GM21528 (cell line): ENCODE results near the gene SRGAP1.

Experiments
- ATAC-seq: cut with Tn5 transposase; IDR thresholded peaks from one replicate; pipeline ENCODE4 v1.9.1; 2021; ENCODE audit warnings: mild to moderate bottlenecking, moderate library complexity; ENCODE audit not compliant: unreplicated experiment, low FRiP score

Gene SRGAP1

DNA sequence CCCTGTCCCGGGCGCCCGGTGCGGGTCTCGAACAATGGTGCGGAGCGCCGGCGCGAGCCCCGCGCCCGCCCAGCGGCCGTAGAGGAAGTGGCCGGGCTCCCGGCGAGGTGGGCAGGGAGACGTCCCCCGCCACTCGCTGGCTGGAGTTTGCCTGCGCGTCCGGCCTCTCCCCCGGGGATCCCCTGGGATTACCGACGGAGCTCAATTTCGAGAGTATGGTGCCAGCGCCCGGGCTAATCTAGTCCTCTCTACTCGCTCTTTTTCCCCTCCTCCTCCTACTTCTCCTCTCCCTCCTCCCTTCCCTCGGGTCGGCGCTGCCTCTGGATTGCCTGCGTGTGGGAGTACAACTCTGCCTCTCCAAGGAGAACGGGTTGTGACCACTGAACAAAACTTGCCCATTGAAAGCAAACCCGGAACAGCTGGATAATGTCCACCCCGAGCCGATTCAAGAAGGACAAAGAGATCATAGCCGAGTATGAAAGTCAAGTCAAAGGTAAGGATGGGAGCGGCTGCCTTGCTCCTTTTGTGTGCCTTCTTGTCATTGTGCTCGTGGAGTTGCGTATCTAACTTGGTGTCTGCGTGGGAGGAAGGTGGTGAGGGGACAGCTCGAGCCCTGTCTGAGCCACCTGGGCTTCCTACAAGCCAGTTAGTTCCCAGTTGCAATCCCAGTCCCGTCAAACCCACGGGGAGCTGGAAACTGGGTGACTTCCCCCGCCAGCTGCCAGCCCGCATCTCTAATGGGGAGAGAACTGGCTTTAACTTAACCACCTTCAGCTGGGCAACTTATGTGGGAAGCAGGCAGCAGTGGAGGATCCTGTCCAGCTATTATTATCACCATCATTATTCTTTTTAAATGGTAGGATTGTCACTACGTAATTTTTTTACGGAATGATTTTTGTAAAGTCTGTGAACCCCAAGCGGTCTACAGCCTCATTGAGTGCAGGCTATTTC is at the start of gene SRGAP1:
Gene SRGAP1 (plus strand): TSS at position 310 of the 951 bp plus-strand sequence. CDS start 117 bp downstream, at position 427.
- peak; percentile 28 for ATAC-seq

- no peak for ATAC-seq
Observed at GRCh38 chr12:63795032-63795687, 49.3 kb upstream of the SRGAP1 start.

DNA sequence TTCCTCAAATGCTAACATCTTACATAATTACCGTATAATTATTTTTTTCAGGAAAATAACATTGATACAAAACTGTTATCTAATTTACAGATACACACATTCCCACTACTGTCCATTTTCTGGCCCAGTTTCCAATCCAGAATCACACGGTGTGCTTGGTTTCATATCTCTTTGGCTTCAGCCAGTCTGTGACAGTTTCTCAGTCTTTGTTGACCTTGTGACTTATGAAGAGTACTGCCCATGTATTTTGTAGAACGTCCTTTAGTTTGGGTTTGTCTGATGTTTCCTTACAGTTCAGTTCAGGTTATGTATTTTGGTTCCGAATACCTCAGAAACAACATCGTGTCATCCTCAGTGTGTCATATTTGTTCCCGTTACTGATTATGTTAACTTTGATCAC is 48.6 kb upstream of the SRGAP1 start:
- ATAC-seq, result no peak

- no peak for ATAC-seq
Observed at GRCh38 chr12:63802012-63802608, 42.4 kb upstream of the SRGAP1 start.

DNA sequence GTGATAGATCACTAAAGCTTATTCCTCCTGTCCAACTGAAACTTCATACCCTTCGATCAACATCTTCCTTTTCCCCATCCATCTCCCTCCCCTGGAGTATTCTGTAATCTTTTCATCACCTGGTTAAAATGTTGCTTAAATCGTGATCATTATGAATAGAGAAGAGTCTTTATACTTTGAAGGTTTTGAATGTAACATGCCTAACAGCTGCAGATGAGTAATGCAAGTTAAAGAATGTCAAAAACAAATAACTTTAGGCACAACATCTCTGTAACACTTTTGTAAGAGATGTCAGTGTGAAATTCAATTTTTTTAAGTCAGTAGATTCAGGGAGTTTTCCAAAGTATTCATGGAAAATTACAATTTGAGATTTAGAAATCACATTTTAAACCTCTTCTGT is 39.8 kb upstream of the SRGAP1 start:
- ATAC-seq, result no peak

DNA sequence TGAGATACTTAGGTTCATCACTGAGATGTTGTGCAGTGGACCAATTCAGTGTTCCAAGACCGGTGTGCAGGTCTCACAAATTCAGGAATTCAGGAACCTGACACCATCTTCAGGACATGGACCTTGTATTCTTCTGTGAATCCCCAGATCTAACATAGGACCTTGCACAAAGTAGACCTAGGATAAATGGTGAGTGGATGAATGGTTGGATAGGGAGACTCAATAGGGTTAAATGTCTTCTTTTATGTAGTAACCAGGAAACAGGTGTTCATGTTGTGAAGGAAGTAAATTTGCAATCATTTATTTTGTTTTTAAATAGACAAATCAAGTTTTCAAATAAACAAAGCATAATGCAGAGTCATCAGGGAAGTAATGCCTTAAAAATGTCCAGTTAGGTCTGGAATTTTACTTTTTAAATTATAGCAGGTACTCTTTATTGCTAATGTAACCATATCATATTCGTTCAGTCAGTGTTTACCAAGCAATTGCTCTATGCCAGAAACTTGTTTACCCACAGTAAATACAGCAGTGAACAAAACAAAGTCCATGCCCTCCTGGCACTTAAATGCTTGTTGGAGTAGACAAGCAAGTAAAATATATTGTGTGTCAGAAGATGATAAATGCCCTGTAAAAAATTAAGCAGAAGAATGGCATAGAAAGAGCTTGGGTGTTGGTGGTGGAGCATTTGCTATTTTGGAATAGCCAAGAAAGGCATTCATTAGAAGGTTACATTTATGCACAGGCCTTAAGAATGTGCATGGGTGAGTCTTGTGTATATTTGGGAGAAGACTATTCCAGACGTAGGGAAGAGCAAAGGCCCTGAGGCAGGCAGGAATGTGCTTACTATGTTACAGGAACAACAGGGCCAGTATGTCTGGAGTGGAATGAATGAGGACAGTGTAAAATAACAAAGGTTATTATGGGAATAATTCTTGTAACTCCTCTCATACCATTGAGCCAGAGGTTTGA is 38.5 kb upstream of the SRGAP1 start:
- ATAC-seq, result no peak

- no peak for ATAC-seq
Observed at GRCh38 chr12:63808631-63809030, 35.9 kb upstream of the SRGAP1 start.

DNA sequence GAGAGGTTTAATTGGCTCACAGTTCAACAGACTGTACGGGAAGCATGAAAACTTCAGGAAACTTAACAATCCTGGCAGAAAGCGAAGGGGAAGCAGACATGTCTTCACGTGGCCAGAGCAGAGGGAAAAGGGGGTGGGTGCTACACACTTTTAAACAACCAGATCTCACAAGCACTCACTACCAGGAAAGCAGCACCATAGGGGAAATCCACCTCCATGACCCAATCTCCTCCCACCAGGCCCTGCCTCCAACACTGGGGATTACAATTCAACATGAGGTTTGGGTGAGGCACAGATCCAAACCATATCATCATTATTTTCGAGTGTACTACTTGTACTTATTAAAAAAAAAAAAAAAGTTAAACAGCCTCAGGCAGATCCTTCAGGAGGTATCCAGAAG is 34.9 kb upstream of the SRGAP1 start:
- ATAC-seq, result no peak

GRCh38 chr12:63811334-63811733 is 33.2 kb upstream of the SRGAP1 start:
- no peak for ATAC-seq

DNA sequence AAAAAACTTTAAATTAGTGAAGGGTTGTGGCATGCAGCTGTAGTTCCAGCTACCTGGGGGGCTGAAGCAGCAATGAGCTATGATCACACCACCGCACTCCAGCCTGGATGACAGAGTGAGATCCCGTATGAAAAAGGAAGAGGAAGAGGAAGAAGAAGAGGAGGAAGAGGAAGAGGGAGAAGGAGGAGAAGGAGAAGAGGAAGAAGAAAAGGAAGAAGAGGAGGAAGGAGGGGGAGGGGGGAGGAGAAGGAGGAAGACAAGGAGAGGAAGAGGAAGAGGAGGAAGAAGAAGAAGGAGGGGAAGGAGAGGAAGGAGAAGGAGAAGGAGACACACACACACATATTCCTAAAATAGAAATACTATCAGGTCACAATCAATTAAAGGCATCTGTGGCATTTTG is 32.7 kb upstream of the SRGAP1 start:
- ATAC-seq, result no peak

GRCh38 chr12:63814146-63814772 is 30.2 kb upstream of the SRGAP1 start:
- ATAC-seq, result peak; percentile 49

DNA sequence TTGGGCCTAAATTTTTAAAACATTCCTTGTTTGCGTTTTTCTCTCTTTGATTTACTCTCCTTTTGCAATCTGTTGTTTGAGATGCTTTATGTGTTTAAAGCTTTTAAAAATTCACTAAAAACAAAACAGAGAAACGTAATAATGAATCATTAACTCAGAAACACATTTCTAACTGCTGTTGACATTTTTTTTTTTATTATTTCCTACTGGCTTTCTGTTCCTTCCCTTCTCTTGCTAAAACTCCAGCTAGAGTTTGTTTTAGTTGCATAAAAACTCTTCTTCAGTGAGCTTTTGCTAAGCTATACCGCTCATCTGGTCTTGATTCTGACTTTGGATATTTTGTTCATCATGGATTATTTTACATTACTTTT is 29.0 kb upstream of the SRGAP1 start:
- no peak for ATAC-seq

- ATAC-seq, result no peak
Observed at GRCh38 chr12:63816031-63816430, 28.5 kb upstream of the SRGAP1 start.

GRCh38 chr12:63820427-63820826 is 24.1 kb upstream of the SRGAP1 start:
- ATAC-seq, result no peak

GRCh38 chr12:63821781-63822251 is 22.7 kb upstream of the SRGAP1 start:
- no peak for ATAC-seq

- ATAC-seq, result no peak
Observed at GRCh38 chr12:63822352-63822751, 22.1 kb upstream of the SRGAP1 start.

DNA sequence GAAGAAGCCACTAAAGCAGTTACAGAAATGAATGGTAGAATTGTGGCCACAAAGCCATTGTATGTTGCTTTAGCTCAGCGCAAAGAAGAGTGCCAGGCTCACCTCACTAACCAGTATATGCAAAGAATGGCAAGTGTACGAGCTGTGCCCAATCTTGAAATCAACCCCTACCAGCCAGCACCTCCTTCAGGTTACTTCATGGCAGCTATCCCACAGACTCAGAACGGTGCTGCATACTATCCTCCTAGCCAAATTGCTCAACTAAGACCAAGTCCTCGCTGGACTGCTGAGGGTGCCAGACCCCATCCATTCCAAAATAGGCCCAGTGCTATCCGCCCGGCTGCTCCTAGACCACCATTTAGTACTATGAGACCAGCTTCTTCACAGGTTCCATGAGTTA is 21.5 kb upstream of the SRGAP1 start:
- ATAC-seq, result no peak

- peak; percentile 81 for ATAC-seq
Observed at GRCh38 chr12:63826006-63826585, 18.4 kb upstream of the SRGAP1 start.

- ATAC-seq, result no peak
Observed at GRCh38 chr12:63828867-63829266, 15.6 kb upstream of the SRGAP1 start.
